Left colon (tissue), 2 donors: ENCODE measurements around the gene SIGLECL1. TPM values are rescaled to one million over a fixed set of nuclear protein-coding genes. Genes with fewer than 3 reads are reported as not detected.
"Not testable (repeated sequence)": the region's sequence is repeated elsewhere in the genome, so short reads cannot be mapped to it uniquely, and the experiment has no call there.

Experiments used
- ATAC-seq: fragments of 200-7000 bp; cut with Tn5 transposase; one replicate; pipeline ENCODE4 v1.9.1; 2020; ENCODE audit warnings: mild to moderate bottlenecking, moderate library complexity
- DNase-seq, 2 donors: peaks; one replicate each; pipeline ENCODE4 v3.0.0-alpha.2; 2020
- intact Hi-C, 2 donors: fragments of 100-400 bp; cut with DNase I in 1 of 2; cut with micrococcal nuclease in 1 of 2; formaldehyde crosslinking; loops; one replicate each; pipeline versions ENCODE4 v1.11.2 to v1.14.0; 2022; cut with DNase I, micrococcal nuclease
- long read RNA-seq: library from polyadenylated mRNA; unstranded; transcript quantifications from one replicate; pipeline ENCODE4 v2.0.0, GENCODE V29; 2021
- total RNA-seq, 2 donors: library from RNA; stranded (reverse); fragmentation: NEBNext Ultra II Directional; extraction: Animal tissue kit (Norgen Biotek cat#: 25700); gene quantifications; one replicate each; pipeline ENCODE4 v1.2.1, GENCODE V29; 2021
- donor health status: DM: no; HTN: no; CAD: no.
- donor health status: DM: yes; HTN: yes; CAD: no.

SIGLECL1 gene
- not detected for total RNA-seq
- long read RNA-seq, result 0 reads

DNA sequence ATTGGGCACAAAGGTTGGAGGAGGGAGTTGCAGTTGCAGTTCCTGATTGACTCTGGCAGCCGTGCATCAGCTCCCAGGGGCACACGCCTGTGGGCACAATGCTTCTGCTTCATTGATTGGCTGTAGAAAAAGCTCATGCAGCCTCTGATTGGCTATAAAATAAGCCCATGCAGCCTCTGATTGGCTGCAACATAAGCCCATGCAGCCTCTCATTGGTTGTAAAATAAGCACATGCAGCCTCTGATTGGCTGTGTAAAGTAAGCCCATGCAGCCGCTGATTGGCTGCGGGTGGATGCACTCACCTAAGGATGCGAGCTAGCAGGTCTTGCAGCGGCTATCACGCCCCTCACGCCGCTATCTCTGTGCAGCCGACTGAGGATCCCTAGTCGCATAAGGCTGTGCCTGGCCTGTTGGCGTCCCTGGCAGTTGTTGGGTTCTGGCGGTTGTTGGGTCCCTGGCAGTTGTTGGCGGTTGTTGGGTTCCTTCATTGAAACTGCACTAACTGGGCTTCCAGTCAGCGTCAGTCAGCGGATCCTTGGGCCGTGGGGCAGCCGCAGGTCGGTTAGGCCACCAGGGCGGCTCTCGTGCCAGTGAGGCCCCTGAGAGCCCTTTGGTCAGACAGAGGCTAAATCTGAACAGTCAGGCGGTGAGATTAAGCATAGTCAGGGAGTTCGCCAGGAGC is at the start of gene SIGLECL1:
SIGLECL1 (plus strand) TSS at position 295 of the 682 bp plus-strand sequence. CDS start 12,993 bp downstream, outside the sequence.
- DNase-seq (no peak), ATAC-seq (no peak)
- intact Hi-C loops, result no loop called here

DNA sequence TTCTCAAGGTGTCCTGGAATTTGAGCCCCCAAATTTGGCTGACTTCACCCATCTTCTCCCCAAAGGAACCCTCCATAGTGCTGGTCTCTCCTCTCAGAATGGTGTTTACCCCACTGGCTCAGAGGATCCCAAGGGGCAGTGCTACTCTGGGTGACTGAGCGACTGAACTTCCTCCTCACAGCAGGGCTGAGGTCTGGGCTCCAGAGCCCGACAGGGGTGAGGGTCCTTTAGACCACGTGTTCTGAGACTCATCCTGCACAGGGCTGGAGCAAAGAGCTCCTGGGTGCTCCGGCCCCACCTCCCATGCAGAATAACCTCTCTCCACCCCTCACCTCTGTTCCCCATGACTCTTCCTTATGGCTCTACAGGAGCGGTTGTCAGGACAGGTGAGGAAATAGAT is 49.2 kb upstream of the SIGLECL1 start:
- intact Hi-C loops, result no loop called here
- ATAC-seq (no peak), DNase-seq (no peak)

DNA sequence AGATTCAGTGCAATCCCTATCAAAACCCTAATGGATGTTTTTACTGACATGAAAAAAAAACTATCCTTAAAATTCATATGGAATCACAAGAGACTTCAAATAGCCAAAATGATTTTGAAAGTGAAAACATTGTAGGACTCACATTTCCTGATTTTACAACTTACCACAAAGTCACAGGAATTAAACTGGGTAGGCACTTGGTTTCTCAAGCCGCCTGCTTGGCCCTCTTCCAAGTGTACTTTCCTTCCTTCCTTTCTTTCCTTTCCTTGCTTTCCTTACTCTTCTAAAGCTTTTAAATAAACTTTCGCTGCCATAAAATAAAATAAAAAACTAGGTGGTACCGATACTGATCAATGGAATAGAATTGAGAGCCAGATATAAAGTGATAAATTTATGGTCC is 47.0 kb upstream of the SIGLECL1 start:
- DNase-seq (no peak), ATAC-seq (no peak)
- intact Hi-C loops, result no loop called here

DNA sequence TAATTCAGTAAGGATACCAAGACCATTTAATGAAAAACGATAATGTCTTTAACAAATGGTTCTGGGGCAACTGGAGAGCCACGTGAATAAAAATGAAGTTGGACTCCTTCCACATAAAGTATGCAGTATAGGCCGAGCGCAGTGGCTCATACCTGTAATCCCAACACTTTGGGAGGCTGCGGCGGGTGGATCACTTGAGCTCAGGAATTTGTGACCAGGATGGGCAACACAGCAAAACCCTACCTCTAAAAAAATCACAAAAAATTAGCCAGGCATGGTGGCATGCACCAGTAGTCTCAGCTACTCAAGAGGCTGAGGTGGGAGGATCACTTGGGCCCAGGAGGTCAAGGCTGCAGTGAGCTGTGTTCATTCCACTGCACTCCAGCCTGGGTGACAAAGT is 46.6 kb upstream of the SIGLECL1 start:
- ATAC-seq, result no peak
- intact Hi-C loops, result no loop called here
- DNase-seq, result no peak

DNA sequence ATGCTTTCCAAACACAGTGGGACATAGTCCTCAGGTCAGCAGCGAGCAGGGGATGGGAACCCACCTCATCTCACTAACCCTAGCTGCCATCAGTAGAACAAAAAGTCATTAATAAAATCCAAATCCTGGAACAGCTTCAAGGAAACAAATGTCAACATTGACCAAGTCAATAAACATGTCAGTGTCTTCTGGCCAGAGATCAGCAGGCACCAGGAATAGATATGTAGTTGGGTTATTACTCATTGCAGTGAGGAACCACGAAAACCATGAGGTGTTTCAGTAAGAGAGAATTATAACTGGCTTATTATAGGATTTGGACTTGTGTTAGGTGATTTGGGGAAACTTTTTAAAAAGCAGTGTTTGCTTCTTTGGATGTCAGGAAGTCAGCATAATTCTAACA is 43.1 kb upstream of the SIGLECL1 start:
- ATAC-seq (no peak), DNase-seq (no peak)
- intact Hi-C loops, result no loop called here

DNA sequence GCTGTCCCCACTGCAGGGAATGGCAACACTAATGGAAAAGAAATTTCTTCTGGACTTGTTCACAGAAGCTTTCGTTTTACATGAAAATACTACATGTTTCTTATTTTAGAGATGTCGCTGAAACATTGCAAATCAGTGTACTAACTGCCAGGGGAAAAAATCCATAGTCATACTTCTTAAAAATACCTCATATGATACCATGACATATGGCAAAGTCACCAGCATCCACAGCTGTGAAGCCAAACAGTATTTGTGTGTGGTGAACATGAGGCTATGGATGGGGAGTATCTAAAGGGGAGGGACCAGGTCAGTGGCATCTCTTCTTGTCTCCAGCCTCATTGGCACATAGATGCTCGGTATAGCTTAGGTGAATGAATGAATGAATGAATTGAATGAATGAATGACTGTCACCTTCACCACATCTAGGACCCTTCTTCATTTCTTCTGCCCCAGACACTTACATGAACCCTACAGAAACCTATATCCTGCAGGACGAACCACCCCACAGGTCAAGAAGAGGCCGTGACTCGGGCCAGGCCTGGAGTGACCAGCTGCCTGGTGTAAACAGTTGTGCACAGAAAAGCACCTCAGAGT is 40.6 kb upstream of the SIGLECL1 start:
- ATAC-seq (no peak), DNase-seq (no peak)
- intact Hi-C loops, result no loop called here

DNA sequence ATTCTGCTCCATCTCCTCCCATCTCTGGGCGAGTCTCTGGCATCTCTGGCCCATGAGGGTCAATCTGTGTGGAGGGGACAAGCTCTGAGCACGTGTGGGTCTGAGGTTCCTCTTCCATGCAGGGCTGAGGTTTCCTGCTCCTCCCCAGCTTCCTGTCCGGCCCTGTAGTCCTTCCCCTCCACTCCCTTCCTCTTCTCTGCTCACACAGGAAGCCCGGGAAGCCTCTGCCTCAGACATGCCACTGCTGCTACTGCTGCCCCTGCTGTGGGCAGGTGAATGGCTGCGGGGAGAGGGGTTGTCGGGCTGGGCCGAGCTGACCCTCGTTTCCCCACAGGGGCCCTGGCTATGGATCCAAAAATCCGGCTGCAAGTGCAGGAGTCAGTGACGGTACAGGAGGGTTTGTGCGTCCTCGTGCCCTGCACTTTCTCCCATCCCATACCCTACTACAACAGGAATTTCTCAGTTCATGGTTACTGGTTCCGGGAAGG is 40.0 kb upstream of the SIGLECL1 start:
- DNase-seq, result peak; percentile 11 to 30
- intact Hi-C loops, ATAC-seq: not testable (repeated sequence)

DNA sequence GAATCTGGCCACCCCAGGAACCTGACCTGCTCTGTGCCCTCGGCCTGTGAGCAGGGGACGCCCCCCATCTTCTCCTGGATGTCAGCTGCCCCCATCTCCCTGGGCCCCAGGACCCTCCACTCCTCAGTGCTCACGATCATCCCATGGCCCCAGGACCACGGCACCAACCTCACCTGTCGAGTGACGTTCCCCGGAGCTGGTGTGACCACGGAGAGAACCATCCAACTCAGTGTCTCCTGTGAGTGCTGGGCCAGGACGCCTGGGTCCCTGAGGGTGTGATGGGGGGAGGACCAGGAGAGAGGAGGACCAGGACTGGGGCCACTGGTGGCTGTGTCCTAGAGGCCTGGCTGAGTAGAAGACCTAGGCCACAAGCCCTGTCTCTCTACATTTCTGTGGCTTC is 39.0 kb upstream of the SIGLECL1 start:
- no peak for ATAC-seq
- no peak for DNase-seq
- intact Hi-C loops, result no loop called here

DNA sequence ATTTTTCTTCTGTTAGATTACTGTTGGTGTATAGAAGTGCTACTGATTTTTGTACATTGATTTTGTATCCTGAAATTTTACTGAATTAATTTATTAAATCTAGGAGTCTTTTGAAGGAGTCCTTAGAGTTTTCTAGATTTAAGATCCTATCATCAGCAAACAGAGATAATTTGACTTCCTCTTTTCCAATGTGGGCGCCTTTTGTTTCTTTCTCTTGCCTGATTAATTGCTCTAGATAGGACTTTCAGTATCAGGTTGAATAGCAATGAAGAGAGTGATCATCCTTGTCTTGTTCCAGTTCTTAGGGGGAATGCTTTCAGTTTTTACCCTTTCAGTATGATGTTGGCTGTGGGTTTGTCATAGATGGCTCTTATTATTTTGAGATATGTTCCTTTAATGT is 31.6 kb upstream of the SIGLECL1 start:
- no peak for ATAC-seq
- intact Hi-C loops, result no loop called here
- no peak for DNase-seq

DNA sequence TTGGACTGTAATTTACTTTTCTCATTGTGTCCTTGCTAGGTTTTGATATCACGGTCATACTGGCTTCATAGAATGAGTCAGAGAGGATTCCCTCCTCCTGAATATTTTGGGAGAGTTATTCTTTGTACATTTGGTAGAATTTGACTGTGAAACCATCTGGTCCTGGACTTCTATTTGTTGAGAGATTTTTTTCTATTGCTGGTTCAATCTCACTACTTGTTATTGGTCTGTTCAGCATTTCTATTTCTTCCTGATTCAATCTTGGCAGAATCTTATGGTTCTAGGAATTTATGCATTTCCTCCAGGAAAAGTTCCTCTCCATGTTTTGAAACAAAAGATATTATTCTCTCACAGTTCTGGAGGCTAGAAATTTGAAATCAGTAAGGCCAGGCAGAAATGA is 30.9 kb upstream of the SIGLECL1 start:
- ATAC-seq, result no peak
- no peak for DNase-seq
- intact Hi-C loops, result no loop called here

DNA sequence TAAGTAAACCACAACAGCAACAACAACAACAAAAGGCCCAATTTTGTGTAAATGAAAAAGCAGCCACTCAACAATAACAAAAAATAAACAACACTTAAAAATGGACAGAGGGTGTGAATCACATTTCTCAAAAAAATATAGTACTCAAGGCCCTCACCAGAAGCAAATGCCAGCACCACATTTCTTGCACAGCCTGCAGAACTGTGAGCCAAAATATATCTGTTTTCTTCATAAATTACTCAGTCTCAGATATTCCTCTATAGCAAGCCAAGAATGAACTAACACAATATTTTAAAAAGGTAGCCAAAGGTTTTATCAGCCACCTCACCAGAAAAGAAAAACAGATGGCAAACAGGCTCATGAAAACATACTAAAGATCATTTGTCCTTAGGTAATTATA is 29.9 kb upstream of the SIGLECL1 start:
- DNase-seq (no peak), ATAC-seq (no peak)
- intact Hi-C loops, result no loop called here

DNA sequence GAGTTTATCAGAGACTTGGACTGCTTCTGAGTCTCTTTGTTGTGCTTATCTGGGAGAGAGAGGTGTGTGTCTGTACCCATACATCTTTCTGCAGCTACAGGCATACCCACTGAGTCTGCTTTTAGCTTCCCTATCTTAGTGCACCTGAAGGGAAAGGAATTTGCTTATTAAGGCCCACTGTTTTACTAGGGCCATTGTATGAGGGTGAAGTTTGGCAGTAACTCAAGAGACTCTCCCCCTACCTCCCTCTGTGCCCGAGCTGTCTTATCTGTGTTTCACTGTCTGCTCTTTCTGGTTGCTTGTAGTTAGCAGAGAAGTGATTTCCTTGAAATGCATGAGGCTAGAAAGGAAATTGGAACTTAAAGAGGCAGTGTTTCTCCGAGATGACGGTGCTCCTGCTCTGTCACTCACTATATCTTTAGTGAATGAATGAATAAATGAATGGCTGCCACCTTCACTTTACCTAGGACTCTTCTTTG is 26.7 kb upstream of the SIGLECL1 start:
- ATAC-seq, result no peak
- intact Hi-C loops, result no loop called here
- DNase-seq, result no peak

DNA sequence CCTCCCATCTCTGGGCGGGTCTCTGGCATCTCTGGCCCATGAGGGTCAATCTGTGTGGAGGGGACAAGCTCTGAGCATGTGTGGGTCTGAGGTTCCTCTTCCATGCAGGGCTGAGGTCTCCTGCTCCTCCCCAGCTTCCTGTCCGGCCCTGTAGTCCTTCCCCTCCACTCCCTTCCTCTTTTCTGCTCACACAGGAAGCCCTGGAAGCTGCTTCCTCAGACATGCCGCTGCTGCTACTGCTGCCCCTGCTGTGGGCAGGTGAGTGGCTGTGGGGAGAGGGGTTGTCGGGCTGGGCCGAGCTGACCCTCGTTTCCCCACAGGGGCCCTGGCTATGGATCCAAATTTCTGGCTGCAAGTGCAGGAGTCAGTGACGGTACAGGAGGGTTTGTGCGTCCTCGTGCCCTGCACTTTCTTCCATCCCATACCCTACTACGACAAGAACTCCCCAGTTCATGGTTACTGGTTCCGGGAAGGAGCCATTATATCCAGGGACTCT is 25.9 kb upstream of the SIGLECL1 start, which contains the start of gene CD33:
CD33 (plus strand) TSS at position 183 of the 496 bp plus-strand sequence; CDS start at position 222, 39 bp downstream.
- DNase-seq, result peak; percentile 6 to 28
- intact Hi-C loops, ATAC-seq: not testable (repeated sequence)

DNA sequence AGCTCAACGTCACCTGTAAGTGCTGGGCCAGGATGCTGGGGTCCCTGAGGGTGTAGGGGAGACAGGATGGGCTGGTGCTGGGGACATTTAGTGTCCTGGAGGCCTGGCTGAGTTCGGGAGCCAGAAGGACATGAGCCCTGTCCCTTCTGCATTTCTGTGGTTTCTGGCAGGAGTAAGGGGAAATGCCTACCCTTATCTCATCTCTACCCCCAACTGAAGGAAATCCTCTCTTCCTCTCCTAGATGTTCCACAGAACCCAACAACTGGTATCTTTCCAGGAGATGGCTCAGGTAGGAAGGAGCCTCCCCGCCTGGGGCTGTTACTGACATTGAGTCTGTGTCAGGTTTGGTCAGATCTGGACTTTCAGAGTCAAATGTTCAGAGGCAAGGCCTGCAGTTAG is 24.8 kb upstream of the SIGLECL1 start:
- intact Hi-C loops, result no loop called here
- no peak for ATAC-seq
- no peak for DNase-seq

DNA sequence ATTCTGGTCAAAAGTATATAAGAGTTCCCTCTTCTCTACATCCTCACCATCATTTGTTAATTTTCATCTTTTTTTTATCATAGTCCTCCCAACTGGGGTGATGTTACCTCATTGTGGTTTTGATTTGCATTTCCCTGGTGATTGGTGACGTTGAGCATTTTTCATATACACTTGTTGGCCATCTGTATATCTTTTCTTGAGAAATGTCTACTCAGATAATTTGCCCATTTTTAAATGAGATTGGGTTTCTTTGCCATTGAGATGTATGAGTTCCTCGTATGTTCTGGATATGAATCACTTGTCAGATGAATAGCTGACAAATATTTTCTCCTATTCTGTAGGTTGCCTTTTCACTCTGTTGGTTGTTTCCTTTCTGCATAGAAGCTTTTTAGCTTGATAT is 23.6 kb upstream of the SIGLECL1 start:
- intact Hi-C loops, result no loop called here
- DNase-seq, result no peak
- ATAC-seq, result no peak

DNA sequence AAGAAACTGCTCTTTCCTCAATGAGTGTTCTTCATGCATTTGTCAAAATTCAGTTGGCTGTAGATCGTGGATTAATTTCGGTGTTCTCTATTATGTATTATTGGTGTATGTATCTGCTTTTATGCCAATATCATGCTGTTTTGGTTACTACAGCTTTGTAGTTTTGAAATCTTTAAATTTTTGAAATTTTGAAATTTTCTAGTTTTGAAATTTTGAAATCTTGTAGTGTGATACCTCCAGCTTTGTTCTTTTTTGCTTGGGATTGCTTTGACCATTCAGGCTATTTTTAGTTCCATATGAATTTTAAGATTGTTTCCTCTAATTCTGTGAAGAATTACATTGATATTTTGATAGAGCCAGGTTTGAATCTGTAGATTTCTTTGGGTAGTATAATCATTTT is 22.9 kb upstream of the SIGLECL1 start:
- no peak for ATAC-seq

DNA sequence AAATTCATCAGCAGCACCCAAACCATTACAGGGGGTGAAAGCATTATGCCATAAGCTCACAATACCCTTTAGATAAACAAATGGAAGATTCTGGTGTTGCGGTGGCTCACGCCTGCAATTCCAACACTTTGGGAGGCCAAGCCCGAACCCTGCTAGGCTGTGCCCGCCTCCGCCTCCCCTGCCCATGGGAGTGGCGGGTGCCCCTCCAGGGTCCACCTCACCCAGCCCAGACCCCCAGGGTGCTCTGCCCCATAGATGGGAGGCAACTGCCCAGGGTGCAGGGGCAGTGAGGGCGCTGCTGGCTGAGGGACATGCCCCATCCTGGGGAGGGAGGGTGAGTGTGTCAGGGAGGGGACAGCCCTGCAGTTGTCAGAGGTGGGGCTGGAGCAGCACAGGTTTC is 10.0 kb upstream of the SIGLECL1 start:
- DNase-seq (no peak), ATAC-seq (no peak)
- intact Hi-C loops, result no loop called here

More for the DNA sequence above, 22.9 kb upstream of the SIGLECL1 start:
- intact Hi-C loops, result no loop called here
- DNase-seq, result no peak

DNA sequence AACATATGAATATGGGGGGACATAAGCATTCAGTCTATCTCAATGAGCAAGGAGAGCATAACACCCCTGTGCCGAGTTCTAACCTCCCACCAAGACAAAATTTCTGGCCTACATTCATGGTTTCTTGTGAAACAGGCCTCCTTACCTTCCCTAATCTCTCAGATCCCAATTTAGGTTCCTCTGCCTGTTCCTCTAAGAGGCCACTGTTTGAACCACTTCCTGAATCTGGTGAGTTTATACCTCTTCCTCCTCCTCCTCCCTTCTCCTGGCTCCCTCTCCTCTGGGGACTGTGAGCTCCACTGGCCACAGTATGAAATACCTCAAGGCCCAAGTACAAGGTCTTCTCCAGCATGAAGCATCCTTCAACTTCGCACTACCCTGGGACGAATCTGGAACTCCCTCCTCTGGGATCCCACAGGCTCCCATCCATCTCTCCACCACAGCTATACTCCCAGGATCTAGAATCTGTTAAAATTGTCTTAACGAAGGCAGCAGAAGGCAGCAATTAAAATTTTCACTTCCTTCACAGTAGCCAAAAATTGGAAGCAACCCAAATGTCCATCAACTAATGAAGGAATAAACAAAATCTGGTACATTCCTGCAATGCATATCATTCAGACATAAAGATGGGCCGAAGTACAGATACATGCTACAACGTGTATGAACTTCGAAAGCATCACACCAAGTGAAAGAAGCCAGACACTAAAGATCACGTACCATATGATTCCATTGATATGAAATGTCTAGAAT is 7.8 kb upstream of the SIGLECL1 start:
- intact Hi-C loops, result no loop called here
- DNase-seq (no peak), ATAC-seq (no peak)

DNA sequence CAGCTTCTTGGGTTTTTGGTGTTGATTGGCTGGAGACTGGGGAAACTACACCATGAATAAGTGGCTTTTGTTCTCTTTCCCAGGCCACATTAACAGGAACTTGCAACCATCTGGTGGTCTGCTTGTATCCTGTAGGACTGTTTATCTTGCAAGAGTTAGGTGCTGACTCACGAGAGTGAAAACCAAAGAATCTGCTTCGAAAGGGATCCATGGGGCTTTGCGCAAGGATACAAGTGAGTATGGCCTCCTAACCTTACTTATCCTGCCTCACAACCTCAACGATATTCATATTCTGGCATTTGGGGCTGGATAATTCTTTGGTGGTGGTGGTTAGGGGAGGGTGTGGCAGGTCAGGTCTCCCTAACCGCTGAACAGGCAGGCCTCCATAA is 4.7 kb upstream of the SIGLECL1 start:
- DNase-seq (no peak), ATAC-seq (no peak)
- intact Hi-C loops, result no loop called here
